ENCODE results near the gene PRPF18.

PRPF18 gene

GRCh38 chr10:13604357-13605040 is 17.7 kb downstream of the PRPF18 start:
- no peak for DNase-seq (ENCODE audit: low read depth in 2 of 2)

DNA sequence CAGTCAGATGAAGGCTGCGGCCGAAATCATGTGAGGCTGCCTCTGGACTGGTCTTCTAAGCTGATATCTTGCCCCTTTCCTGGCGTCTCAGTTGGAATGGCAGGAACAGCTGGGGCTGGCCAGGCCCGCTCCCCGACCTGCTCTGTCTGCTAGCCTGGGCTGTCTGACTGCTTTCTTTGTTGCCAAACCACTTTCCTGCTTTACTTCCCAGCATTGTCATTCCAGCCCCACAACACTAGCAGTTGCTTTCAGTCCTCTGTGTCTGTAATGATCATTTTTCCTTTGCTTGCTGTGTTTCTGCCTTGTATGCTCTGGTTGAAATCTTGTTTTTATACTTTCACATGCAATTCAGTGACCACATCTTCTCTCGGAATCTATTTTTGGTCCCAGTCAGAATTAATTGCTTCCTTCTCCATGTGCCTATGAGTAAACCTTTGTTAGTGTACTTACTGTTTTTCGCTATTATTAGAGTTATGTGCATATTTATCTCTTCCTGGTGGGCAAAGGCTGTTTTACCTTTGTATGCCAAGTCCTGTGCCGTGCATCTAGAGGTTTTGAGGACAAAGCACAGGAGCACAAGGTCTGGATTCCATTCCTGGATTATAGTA is 21.6 kb downstream of the PRPF18 start:
- no peak for DNase-seq (ENCODE audit: low read depth in 2 of 2)

DNA sequence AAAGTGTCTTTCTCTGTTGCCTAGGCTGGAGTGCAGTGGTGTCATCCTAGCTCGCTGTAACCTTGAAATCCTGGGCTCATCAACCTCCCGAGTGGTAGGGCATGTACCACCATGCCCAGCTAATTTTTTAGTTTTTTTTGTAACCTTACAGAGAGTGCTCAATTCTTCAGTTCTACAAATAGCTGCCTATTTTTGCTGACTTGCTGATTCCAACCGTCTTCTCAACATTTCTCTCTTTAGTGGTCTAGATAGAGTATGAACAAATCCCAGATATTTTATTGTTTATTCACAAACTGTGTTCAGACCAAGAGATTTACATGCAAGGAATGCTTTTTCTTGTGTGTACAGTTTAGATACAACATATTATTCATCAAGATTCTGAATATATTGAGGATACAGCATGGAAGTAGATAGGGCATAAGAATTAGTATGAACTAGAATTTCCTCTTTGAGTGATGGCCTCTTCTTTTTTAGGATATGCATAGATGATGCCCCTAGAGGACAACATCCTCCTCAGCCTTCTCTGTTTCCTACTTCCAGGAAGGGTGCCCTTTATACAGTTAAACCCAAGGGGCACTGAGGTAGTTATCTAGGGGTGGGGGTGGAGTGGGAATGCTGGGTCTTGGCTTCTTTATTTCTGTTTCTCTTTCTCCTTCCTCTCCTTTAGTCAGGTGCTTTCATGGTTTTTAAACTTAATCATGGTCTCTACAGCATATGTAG is 26.0 kb downstream of the PRPF18 start:
- DNase-seq (ENCODE audit: low read depth in 2 of 2), result no peak

GRCh38 chr10:13613519-13613918 is 26.8 kb downstream of the PRPF18 start:
- DNase-seq (ENCODE audit: low read depth in 2 of 2), result no peak

DNA sequence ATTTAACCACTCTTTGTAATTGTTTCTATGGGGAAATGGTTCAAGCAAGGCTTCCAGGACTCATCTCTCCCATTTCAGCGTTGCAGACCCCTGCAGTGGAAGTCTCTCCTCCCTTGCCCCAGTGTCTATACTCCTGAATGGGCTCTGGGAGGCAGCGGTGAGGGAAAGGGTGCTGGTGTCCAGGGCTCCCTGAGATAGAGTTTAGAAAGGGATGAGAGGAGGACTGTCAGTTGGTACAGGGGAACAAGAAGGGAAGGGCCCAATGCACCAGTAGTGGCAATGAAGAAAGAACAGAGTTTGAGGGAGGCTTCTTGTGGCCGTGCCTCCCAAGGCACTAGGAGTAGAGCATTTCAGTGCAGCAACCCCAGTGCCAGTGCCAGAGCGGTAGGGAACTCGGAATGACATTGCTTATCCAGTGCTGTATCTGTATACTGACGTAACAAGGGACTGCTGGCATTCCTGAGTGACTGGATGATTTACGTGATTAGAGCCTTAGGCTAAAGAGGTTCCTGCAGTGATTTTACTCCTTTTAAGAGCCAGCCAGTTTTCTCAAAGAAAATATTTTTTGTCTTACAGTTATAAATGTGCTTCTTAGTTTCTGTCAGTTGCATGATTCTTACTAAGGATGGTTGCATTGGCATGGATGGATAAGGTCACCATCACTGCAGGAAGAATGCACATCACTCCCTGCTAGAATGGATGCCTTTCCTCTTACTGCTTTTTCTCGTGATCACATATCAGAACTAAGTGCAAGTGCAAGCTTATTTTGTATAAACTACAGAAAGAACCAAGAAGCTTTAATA is 28.0 kb downstream of the PRPF18 start:
- DNase-seq (ENCODE audit: low read depth in 2 of 2), result no peak

GRCh38 chr10:13615650-13616300 is 29.0 kb downstream of the PRPF18 start:
- DNase-seq (ENCODE audit: low read depth in 2 of 2), result no peak

DNA sequence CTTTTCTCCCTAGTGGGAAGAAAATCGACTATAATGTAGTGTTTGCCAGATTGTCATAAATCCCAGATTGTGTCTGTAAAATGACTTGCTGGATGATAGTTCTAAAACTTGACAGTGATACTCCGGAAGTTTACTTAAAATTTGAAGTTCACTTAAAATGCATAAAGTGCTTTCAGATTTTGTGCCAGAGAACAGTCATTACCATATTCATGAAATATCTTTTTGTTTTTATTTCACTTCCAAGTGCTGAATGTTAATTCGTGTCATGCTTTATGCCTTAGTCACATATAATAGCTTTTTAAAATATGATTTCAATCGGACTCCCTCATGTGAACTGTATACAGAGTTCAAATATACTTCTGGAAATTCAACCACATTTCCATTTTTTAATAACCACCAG is 30.4 kb downstream of the PRPF18 start:
- DNase-seq (ENCODE audit: low read depth in 2 of 2), result no peak

DNA sequence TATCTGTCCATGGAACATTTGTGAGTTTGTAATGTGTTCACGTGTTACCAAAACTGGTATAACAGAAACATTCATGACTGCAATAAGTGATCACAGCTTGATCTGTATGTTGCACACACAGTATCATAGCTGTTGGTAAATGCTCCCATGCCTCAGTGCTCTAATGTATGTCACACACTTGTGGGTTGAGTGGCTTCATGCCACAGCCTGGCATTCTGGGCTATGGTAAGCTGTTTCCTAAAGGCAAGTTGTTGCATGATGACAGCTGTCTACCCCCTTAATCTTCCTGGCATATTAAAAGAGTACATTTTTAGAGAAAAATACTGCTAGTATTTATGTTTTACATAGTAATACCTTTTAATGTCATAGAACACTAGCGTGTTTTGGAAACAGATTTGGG is 35.2 kb downstream of the PRPF18 start:
- DNase-seq (ENCODE audit: low read depth in 2 of 2), result no peak

- no peak for DNase-seq (ENCODE audit: low read depth in 2 of 2)
These were observed 37.9 kb downstream of the PRPF18 start for GRCh38 chr10:13624630-13625029.

GRCh38 chr10:13627459-13628310 is 40.9 kb downstream of the PRPF18 start:
- DNase-seq (ENCODE audit: low read depth in 2 of 2), result no peak

- DNase-seq (ENCODE audit: low read depth in 2 of 2), result no peak
These were observed 41.9 kb downstream of the PRPF18 start for GRCh38 chr10:13628661-13629060.

- DNase-seq (ENCODE audit: low read depth in 2 of 2), result no peak
These were observed 42.4 kb downstream of the PRPF18 start for GRCh38 chr10:13629116-13629515.

DNA sequence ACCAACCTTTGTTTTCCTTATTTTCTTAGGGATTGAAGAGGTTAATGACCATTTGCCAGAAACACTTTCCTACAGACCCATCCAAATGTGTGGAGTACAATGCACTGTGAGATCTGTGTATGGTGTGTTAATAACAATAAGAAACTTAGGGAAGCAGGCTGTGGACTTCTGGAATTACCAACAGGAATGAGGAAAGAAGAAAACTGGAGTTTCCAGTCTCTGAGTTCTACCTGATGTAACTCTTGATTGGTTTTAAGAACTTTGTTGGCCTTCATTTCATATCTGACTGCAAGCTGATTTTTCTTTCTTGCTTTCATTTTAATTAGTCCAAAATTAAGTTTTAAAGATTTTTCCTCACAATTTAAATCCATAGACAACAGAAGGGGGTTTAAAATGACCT is 43.5 kb downstream of the PRPF18 start:
- DNase-seq (ENCODE audit: low read depth in 2 of 2), result no peak

- no peak for DNase-seq (ENCODE audit: low read depth in 2 of 2)
These were observed 44.8 kb downstream of the PRPF18 start for GRCh38 chr10:13631594-13631993.

- DNase-seq (ENCODE audit: low read depth in 2 of 2), result no peak
These were observed 45.7 kb downstream of the PRPF18 start for GRCh38 chr10:13632440-13632839.

GRCh38 chr10:13632884-13633440 is 46.2 kb downstream of the PRPF18 start:
- no peak for DNase-seq (ENCODE audit: low read depth in 2 of 2)

GRCh38 chr10:13633689-13634088 is 46.9 kb downstream of the PRPF18 start:
- no peak for DNase-seq (ENCODE audit: low read depth in 2 of 2)

- DNase-seq (ENCODE audit: low read depth in 2 of 2), result no peak
These were observed 47.4 kb downstream of the PRPF18 start for GRCh38 chr10:13634207-13634606.

GRCh38 chr10:13636776-13637175 is 50.0 kb downstream of the PRPF18 start:
- no peak for DNase-seq (ENCODE audit: low read depth in 2 of 2)

- DNase-seq (ENCODE audit: low read depth in 2 of 2), result no peak
These were observed 50.6 kb downstream of the PRPF18 start for GRCh38 chr10:13637303-13637856.

Measured in stimulated activated CD8-positive, alpha-beta memory T cell treated with anti-CD3 and anti-CD28 coated beads, Interleukin-2, amount 100 ng/mL, for 1 hour (primary cell).